Esophagus muscularis mucosa (tissue), 3 donors: Measurements from ENCODE around the gene CXCL5.

Experiments
- CTCF ChIP-seq, 3 experiments: fragments of 200-600 bp in 2 of 3; fragments of 450-650 bp in 1 of 3; sonication (generic) in 2 of 3; IDR thresholded peaks; one replicate each; pipeline ENCODE4 v1.5.1; 2017 to 2019; ENCODE audit warnings: antibody characterized with exemption in 3 of 3, mild to moderate bottlenecking in 2 of 3, moderate library complexity in 1 of 3
- POLR2A ChIP-seq: fragments of 450-650 bp; IDR thresholded peaks from one replicate; pipeline ENCODE4 v1.6.1; 2017; ENCODE audit warnings: antibody characterized with exemption, moderate library complexity, mild to moderate bottlenecking, low read depth
- POLR2AphosphoS5 ChIP-seq, 2 donors: sonication (generic); formaldehyde crosslinking; IDR thresholded peaks; one replicate each; pipeline ENCODE4 v1.6.1; 2017; ENCODE audit warnings: antibody characterized with exemption in 2 of 2

DNA sequence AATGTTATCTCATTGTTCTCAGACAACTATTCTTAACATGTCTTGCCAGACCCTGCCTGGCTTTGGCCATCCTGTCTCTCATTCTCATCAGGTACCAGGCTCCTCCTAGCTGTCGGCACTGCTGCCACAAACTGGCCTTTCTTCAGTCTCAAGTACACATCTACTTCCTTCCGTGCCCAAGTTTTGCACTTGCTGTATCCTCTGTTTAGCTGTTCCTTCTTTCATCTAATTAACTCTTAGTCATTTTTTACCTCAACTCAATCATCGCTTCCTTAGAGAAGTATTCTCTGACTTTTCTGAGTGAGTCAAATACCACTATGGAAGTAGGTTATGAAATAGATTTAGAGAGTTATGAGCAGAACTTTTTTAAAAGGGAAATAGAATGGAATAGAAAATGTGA lies 20.3 kb upstream of the CXCL5 start:
- TF ChIP-seq POLR2A, result no peak
- TF ChIP-seq CTCF (IDR thresholded peaks at IDR 0.05), result no peak
- no peak for TF ChIP-seq POLR2AphosphoS5 (IDR thresholded peaks at IDR 0.05)
